NB4 (cell line): Measurements from ENCODE around the gene CDH23.
A peak's percentile ranks its signal among the peaks of the same experiment; 100 is the strongest.

Source experiments
- DNase-seq: peaks from one replicate; pipeline ENCODE4 v3.0.0; 2010; ENCODE audit warnings: low read depth
- H3K4me3 ChIP-seq: one replicate; pipeline ENCODE4 v1.5.1; 2011; ENCODE audit warnings: mild to moderate bottlenecking, low read depth, low read length, moderate library complexity
- MYC ChIP-seq: IDR thresholded peaks from 2 replicates; pipeline ENCODE4 v1.6.1; 2011; ENCODE audit warnings: low read depth, low read length
- POLR2A ChIP-seq: IDR thresholded peaks from 2 replicates; pipeline ENCODE4 v1.6.1; 2011; ENCODE audit warnings: mild to moderate bottlenecking; ENCODE audit not compliant: insufficient read length; ENCODE audit errors: extremely low read depth
- TF ChIP-seq, protein P1 (sequence below): IDR thresholded peaks from one replicate; pipeline ENCODE4 v1.5.1; 2012; ENCODE audit warnings: low read depth, low read length
- TF ChIP-seq, protein P2 (sequence below): IDR thresholded peaks from 2 replicates; pipeline ENCODE4 v1.6.1; 2011; ENCODE audit warnings: low read depth, low read length

The CDH23 gene

DNA sequence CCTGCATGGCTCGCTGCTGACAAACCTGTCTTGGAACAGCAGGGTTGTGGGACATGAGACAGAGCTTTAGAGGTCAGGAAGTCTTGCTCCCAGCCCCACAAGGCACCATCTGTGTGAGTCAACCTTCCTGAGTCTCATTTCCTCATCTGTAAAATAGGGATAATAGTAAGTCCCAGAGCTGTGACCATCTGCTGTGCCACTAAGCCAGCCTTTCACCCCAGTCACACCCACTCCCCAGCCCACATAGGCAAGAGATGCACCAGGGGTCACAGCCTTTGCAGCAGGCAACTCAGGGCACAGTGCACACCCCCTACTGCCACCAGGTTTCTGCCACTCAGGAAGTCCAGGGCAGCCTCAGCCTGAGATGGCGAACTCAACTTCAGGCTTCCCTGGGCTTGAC, 29.4 kb upstream of the CDH23 start:
- DNase-seq: peak; percentile 79
- no peak overlapping the region for H3K4me3 ChIP-seq
- TF ChIP-seq, protein P1, sequence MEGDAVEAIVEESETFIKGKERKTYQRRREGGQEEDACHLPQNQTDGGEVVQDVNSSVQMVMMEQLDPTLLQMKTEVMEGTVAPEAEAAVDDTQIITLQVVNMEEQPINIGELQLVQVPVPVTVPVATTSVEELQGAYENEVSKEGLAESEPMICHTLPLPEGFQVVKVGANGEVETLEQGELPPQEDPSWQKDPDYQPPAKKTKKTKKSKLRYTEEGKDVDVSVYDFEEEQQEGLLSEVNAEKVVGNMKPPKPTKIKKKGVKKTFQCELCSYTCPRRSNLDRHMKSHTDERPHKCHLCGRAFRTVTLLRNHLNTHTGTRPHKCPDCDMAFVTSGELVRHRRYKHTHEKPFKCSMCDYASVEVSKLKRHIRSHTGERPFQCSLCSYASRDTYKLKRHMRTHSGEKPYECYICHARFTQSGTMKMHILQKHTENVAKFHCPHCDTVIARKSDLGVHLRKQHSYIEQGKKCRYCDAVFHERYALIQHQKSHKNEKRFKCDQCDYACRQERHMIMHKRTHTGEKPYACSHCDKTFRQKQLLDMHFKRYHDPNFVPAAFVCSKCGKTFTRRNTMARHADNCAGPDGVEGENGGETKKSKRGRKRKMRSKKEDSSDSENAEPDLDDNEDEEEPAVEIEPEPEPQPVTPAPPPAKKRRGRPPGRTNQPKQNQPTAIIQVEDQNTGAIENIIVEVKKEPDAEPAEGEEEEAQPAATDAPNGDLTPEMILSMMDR: no peak
- TF ChIP-seq, protein P2, sequence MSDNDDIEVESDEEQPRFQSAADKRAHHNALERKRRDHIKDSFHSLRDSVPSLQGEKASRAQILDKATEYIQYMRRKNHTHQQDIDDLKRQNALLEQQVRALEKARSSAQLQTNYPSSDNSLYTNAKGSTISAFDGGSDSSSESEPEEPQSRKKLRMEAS: no peak
- TF ChIP-seq POLR2A (no peak), MYC (no peak)

DNA sequence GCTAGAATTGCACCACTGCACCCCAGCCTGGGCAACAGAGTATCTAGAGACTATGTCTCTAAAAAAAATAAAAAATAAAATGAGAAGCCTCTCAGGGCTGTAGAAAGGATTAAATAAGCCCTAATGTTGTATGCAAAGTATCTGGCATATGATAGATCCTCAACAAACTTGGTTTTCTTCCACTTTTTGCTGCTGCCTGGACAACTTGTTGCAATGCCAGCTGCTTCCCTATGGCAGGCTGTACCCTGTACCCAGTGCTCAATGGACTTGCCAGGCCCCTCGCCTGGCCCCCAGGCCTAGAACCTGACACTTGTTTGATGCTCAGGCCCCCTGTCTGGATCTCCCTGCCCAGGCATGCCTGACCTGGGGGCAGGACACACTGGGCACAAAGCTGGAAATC, 28.5 kb upstream of the CDH23 start:
- no peak overlapping the region for H3K4me3 ChIP-seq
- no peak for DNase-seq
- TF ChIP-seq, protein P2: no peak
- TF ChIP-seq, protein P1: no peak
- no peak for TF ChIP-seq MYC
- no peak for TF ChIP-seq POLR2A

DNA sequence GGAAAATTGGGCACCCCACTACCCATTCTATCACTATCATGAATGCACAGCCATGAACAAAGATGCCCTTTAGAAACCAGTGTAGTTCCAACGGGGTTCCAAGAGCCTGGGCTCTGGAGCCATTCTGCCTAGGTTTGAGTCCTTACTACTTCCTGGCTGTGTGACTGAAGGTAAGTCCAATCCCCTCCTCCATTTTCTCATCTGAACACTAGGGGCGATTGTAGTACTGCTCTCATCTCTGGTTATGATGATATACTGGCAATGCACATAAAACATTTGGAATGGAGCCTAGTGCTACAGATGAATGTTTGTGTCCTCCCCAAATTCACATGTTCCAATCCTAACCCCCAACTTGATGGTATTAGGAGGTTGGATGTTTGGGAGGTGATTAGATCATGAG, 28.1 kb upstream of the CDH23 start:
- TF ChIP-seq, protein P2: no peak
- TF ChIP-seq POLR2A (no peak), MYC (no peak)
- TF ChIP-seq, protein P1: no peak
- no peak overlapping the region for H3K4me3 ChIP-seq
- no peak for DNase-seq

DNA sequence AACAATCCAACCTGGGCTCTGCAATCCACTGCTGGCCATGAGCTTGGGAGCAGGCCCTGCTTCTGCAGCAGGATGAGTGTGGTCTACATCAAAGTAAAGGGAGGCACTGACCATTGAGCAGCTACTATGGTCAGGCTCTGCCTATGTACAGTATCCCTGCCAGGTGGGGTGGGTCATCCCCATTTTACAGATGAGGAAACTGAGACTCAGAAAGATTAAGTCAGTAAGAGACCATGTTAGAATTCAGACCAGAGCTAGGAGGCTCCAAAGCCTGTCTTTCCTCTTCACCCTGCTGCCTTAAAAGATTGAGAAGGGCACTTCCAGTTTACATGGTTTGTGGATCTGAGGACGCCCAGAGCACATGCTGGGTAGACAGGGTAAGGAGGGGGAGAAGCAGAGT, 27.1 kb upstream of the CDH23 start:
- TF ChIP-seq, protein P2: no peak
- no peak for TF ChIP-seq MYC
- TF ChIP-seq, protein P1: no peak
- TF ChIP-seq POLR2A: no peak
- no peak for DNase-seq
- no peak overlapping the region for H3K4me3 ChIP-seq

DNA sequence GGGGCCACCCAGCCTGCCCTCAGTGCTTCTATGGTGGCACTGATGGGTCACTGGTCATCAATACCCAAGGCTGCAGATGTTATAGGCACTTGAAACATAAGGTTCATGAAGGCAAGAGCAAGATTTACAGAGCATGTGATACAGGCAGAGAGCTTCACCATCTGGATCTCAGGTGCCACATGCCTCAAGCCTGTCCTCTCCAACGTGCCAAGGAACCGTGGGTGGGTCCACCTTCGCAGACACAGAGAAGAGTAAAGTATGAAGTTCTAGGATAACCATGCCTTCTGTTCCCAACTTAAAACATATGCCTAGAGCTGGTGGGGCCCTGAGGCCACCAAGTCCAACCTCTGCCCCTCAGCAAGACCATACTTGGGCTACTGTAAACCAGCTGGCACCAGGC, 26.7 kb upstream of the CDH23 start:
- TF ChIP-seq, protein P2: no peak
- no peak for TF ChIP-seq MYC
- no peak for TF ChIP-seq POLR2A
- TF ChIP-seq, protein P1: no peak
- H3K4me3 ChIP-seq: no peak overlapping the region
- no peak for DNase-seq

DNA sequence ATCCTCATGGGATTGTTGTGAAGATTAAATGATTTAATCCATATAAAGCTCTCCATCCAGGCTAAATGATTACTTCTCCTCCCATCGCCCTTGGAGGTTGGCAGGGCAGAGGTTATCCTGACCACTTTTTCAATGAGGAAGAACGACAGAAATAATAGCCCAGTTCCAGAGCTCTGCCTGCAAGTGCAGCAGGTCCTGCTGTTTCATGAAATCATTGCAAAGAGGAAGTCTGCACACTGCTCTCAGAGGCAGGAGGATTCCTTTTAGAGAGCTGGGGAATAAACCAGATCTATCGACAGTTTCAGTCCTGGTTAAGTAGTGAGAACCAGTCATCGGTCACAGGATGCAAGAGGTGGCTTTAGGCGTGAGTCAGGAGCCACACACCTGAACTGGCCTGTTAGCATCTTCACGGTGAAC, 25.0 kb upstream of the CDH23 start:
- TF ChIP-seq, protein P2: no peak
- TF ChIP-seq, protein P1: no peak
- TF ChIP-seq POLR2A: no peak
- TF ChIP-seq MYC: no peak
- DNase-seq: peak; percentile 76
- H3K4me3 ChIP-seq: no peak overlapping the region
